GM18526 (cell line): Measurements from ENCODE around the gene TUBGCP2.

Experiments
- POLR2A ChIP-seq: IDR thresholded peaks from 3 replicates; pipeline ENCODE4 v1.6.1; 2011; ENCODE audit not compliant: insufficient read length; ENCODE audit errors: extremely low read depth

TUBGCP2 gene

GRCh38 chr10:133271521-133272300, 37.0 kb downstream of the TUBGCP2 start:
- no peak for TF ChIP-seq POLR2A

- no peak for TF ChIP-seq POLR2A
Observed at GRCh38 chr10:133270773-133271297, 37.8 kb downstream of the TUBGCP2 start.

GRCh38 chr10:133270204-133270603, 38.5 kb downstream of the TUBGCP2 start:
- no peak for TF ChIP-seq POLR2A

- TF ChIP-seq POLR2A = no peak
Observed at GRCh38 chr10:133269367-133269766, 39.3 kb downstream of the TUBGCP2 start.

GRCh38 chr10:133268532-133268931, 40.1 kb downstream of the TUBGCP2 start:
- TF ChIP-seq POLR2A = no peak

GRCh38 chr10:133267829-133268228, 40.8 kb downstream of the TUBGCP2 start:
- TF ChIP-seq POLR2A = no peak

GRCh38 chr10:133267293-133267692, 41.4 kb downstream of the TUBGCP2 start:
- TF ChIP-seq POLR2A = no peak

GRCh38 chr10:133266056-133266795, 42.4 kb downstream of the TUBGCP2 start:
- no peak for TF ChIP-seq POLR2A

GRCh38 chr10:133264461-133264860, 44.2 kb downstream of the TUBGCP2 start:
- TF ChIP-seq POLR2A = no peak

- TF ChIP-seq POLR2A = no peak
Observed at GRCh38 chr10:133263674-133264073, 45.0 kb downstream of the TUBGCP2 start.

- no peak for TF ChIP-seq POLR2A
Observed at GRCh38 chr10:133262696-133263095, 46.0 kb downstream of the TUBGCP2 start.

- TF ChIP-seq POLR2A = peak; percentile 41
Observed at GRCh38 chr10:133261726-133262325, 46.8 kb downstream of the TUBGCP2 start.

- TF ChIP-seq POLR2A = peak; percentile 0
Observed at GRCh38 chr10:133260895-133261725, 47.6 kb downstream of the TUBGCP2 start.

GRCh38 chr10:133259602-133259989, 49.1 kb downstream of the TUBGCP2 start:
- no peak for TF ChIP-seq POLR2A
